HG02763 (cell line): ENCODE results near the gene PDE4B.

Experiments used
- ATAC-seq: cut with Tn5 transposase; IDR thresholded peaks from one replicate; pipeline ENCODE4 v1.9.1; 2021; ENCODE audit warnings: mild to moderate bottlenecking, moderate library complexity; ENCODE audit not compliant: unreplicated experiment

Gene PDE4B

GRCh38 chr1:66275601-66276023, 482.9 kb downstream of the PDE4B start:
- no peak for ATAC-seq

GRCh38 chr1:66276218-66276617, 483.5 kb downstream of the PDE4B start:
- ATAC-seq, result peak; percentile 68

- peak; percentile 19 for ATAC-seq
Observed at GRCh38 chr1:66278260-66279021, 485.7 kb downstream of the PDE4B start.

- ATAC-seq, result no peak
Observed at GRCh38 chr1:66281808-66282207, 489.1 kb downstream of the PDE4B start.

GRCh38 chr1:66282343-66282852, 489.7 kb downstream of the PDE4B start:
- peak; percentile 78 for ATAC-seq

- ATAC-seq, result no peak
Observed at GRCh38 chr1:66282891-66283621, 490.4 kb downstream of the PDE4B start.

- ATAC-seq, result peak; percentile 46
Observed at GRCh38 chr1:66283622-66284041, 490.9 kb downstream of the PDE4B start.

- ATAC-seq, result no peak
Observed at GRCh38 chr1:66284746-66285145, 492.1 kb downstream of the PDE4B start.

GRCh38 chr1:66285618-66286270, 493.0 kb downstream of the PDE4B start:
- no peak for ATAC-seq

- ATAC-seq, result no peak
Observed at GRCh38 chr1:66286307-66286706, 493.6 kb downstream of the PDE4B start.

GRCh38 chr1:66288048-66288447, 495.4 kb downstream of the PDE4B start:
- ATAC-seq, result no peak

- ATAC-seq, result no peak
Observed at GRCh38 chr1:66290761-66291530, 498.3 kb downstream of the PDE4B start.

GRCh38 chr1:66291531-66291864, 498.8 kb downstream of the PDE4B start:
- ATAC-seq, result no peak

- no peak for ATAC-seq
Observed at GRCh38 chr1:66292305-66292704, 499.6 kb downstream of the PDE4B start.

- ATAC-seq, result no peak
Observed at GRCh38 chr1:66292944-66293343, 500.2 kb downstream of the PDE4B start.

- ATAC-seq, result no peak
Observed at GRCh38 chr1:66294707-66295370, 502.1 kb downstream of the PDE4B start.

GRCh38 chr1:66295803-66296202, 503.1 kb downstream of the PDE4B start:
- no peak for ATAC-seq

GRCh38 chr1:66296370-66296769, 503.7 kb downstream of the PDE4B start:
- no peak for ATAC-seq

GRCh38 chr1:66296951-66297350, 504.3 kb downstream of the PDE4B start:
- ATAC-seq, result no peak

- ATAC-seq, result no peak
Observed at GRCh38 chr1:66298464-66298863, 505.8 kb downstream of the PDE4B start.
